DND-41 (cell line): ENCODE data around the gene MTR.

Experiments
- ATAC-seq: fragments of 200-7000 bp; cut with Tn5 transposase; 3 replicates; pipeline ENCODE4 v1.9.1; 2021; ENCODE audit warnings: low read depth; ENCODE audit not compliant: insufficient read depth
- DNase-seq: peaks from one replicate; pipeline ENCODE4 v3.0.0-alpha.2; 2020
- H2AFZ ChIP-seq: 2 replicates; pipeline ENCODE4 v1.6.0; 2012; ENCODE audit warnings: low read depth, low read length
- H3K27ac ChIP-seq: 2 replicates; pipeline ENCODE4 v1.5.1; 2012; ENCODE audit warnings: low read length, inconsistent platforms
- H3K27me3 ChIP-seq: fragments of 200-600 bp; sonication (generic); 2 replicates; pipeline ENCODE4 v1.6.0; 2012; ENCODE audit warnings: low read length, mild to moderate bottlenecking, inconsistent platforms; ENCODE audit not compliant: insufficient read depth, poor library complexity
- H3K36me3 ChIP-seq: 2 replicates; pipeline ENCODE4 v1.5.1; 2012; ENCODE audit warnings: low read length, inconsistent platforms; ENCODE audit not compliant: insufficient read depth
- H3K4me1 ChIP-seq: 2 replicates; pipeline ENCODE4 v1.5.1; 2012; ENCODE audit warnings: mild to moderate bottlenecking, low read length; ENCODE audit not compliant: insufficient read depth
- H3K4me2 ChIP-seq: 2 replicates; pipeline ENCODE4 v1.6.0; 2012; ENCODE audit warnings: mild to moderate bottlenecking, moderate library complexity, low read length, inconsistent platforms; ENCODE audit not compliant: insufficient read depth
- H3K4me3 ChIP-seq, 2 experiments: fragments of 200-600 bp in 1 of 2; shearing (Covaris generic) in 1 of 2; 2 replicates each; pipeline ENCODE4 v1.5.1; 2012 to 2016; ENCODE audit warnings: inconsistent platforms in 2 of 2, low read length in 2 of 2, mild to moderate bottlenecking in 2 of 2, low read depth in 1 of 2, moderate library complexity in 1 of 2
- H3K79me2 ChIP-seq: 2 replicates; pipeline ENCODE4 v1.6.0; 2012; ENCODE audit warnings: low read length, inconsistent platforms; ENCODE audit not compliant: insufficient read depth
- H3K9ac ChIP-seq: 2 replicates; pipeline ENCODE4 v1.6.0; 2012; ENCODE audit warnings: low read depth, mild to moderate bottlenecking, inconsistent platforms, low read length, moderate library complexity
- H3K9me3 ChIP-seq: 2 replicates; pipeline ENCODE4 v1.5.1; 2012; ENCODE audit warnings: low read length, moderate library complexity, mild to moderate bottlenecking, inconsistent platforms; ENCODE audit not compliant: insufficient read depth, severe bottlenecking
- H4K20me1 ChIP-seq: 2 replicates; pipeline ENCODE4 v1.6.0; 2012; ENCODE audit warnings: low read length; ENCODE audit not compliant: insufficient read depth
- EZH2 ChIP-seq: IDR thresholded peaks from 3 replicates; pipeline ENCODE4 v1.6.1; 2012; ENCODE audit warnings: borderline replicate concordance, low read depth, mild to moderate bottlenecking, moderate library complexity, low read length, inconsistent platforms; ENCODE audit not compliant: severe bottlenecking
- TF ChIP-seq, protein P1 (sequence below): IDR thresholded peaks from 2 replicates; pipeline ENCODE4 v1.5.1; 2012; ENCODE audit warnings: borderline replicate concordance, low read length, moderate library complexity, mild to moderate bottlenecking; ENCODE audit not compliant: poor library complexity, severe bottlenecking; ENCODE audit errors: extremely low read depth

MTR gene

DNA sequence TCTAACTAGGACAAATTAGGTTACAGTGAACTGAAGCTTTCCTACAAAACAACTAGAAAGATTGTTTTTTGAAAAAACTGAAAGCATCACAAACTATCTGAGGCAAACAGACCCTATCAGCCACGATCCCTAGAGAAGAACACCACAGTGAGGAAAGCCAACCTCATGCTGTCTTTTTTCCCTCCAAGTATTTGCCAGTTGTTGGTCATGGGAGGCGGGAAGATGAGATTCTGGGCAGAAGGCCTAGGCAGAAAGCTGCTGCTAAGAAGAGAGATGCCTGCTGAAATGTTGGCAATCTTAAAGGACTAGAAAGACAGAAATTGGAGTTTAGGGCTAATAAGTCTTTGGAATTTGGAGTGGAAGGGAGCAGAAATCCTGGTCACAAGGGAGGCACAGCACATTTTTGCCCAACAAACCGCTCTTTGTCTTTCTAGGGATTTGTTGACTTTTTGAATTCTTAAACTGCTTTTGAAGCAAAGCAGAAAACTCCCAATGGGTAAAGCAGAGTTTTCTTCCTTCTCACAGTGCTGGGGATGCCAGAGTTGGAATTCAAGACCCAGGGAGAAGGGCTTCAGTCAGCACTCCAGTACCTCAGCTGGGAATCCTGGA is 125.3 kb downstream of the MTR start:
- Histone ChIP-seq H3K4me3 (no peak overlapping the region), H2AFZ (no peak overlapping the region), H3K9ac (no peak overlapping the region), H3K4me2 (no peak overlapping the region), H3K36me3 (no peaks in the 10 kb centered on the region), H4K20me1 (no peaks in the 10 kb centered on the region), H3K27me3 (no peaks in the 10 kb centered on the region), H3K27ac (no peak overlapping the region), H3K9me3 (peaks cover 11% of the 10 kb centered on the region), H3K79me2 (no peaks in the 10 kb centered on the region), H3K4me1 (no peaks in the 10 kb centered on the region)
- DNase-seq (no peak), ATAC-seq (no peak)
- TF ChIP-seq, protein P1, sequence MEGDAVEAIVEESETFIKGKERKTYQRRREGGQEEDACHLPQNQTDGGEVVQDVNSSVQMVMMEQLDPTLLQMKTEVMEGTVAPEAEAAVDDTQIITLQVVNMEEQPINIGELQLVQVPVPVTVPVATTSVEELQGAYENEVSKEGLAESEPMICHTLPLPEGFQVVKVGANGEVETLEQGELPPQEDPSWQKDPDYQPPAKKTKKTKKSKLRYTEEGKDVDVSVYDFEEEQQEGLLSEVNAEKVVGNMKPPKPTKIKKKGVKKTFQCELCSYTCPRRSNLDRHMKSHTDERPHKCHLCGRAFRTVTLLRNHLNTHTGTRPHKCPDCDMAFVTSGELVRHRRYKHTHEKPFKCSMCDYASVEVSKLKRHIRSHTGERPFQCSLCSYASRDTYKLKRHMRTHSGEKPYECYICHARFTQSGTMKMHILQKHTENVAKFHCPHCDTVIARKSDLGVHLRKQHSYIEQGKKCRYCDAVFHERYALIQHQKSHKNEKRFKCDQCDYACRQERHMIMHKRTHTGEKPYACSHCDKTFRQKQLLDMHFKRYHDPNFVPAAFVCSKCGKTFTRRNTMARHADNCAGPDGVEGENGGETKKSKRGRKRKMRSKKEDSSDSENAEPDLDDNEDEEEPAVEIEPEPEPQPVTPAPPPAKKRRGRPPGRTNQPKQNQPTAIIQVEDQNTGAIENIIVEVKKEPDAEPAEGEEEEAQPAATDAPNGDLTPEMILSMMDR: no peak
- TF ChIP-seq EZH2: no peak

- no peak overlapping the region for H2AFZ ChIP-seq
- H3K4me3 ChIP-seq: no peak overlapping the region
- H3K9ac ChIP-seq: no peak overlapping the region
- no peaks in the 10 kb centered on the region for H4K20me1 ChIP-seq
- H3K9me3 ChIP-seq: peaks cover 11% of the 10 kb centered on the region
- TF ChIP-seq, protein P1: no peak
- TF ChIP-seq EZH2: no peak
- no peaks in the 10 kb centered on the region for H3K36me3 ChIP-seq
- H3K27me3 ChIP-seq: no peaks in the 10 kb centered on the region
- ATAC-seq (no peak), DNase-seq (no peak)
- no peak overlapping the region for H3K27ac ChIP-seq
- no peaks in the 10 kb centered on the region for H3K79me2 ChIP-seq
- H3K4me2 ChIP-seq: no peak overlapping the region
- H3K4me1 ChIP-seq: no peaks in the 10 kb centered on the region
Observed at GRCh38 chr1:236921610-236922009, 126.5 kb downstream of the MTR start.

DNA sequence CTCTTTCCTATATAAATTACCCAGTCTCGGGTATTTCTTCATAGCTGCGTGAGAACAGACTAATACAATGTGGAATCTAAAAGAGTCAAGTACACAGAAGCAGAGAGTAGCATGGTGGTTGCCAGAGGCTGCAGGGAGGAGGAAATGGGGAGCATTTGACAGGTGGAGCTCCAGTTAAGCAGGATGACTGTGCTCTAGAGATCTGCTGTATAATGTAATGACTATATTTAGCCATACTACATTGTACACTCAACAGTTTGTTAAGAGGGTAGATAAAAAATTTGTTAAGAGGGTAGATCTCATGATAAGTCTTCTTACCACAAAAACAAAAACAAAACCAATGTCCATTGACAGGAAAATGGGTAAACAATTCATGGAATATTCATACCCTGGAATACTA is 127.1 kb downstream of the MTR start:
- no peak overlapping the region for H3K27ac ChIP-seq
- no peaks in the 10 kb centered on the region for H3K27me3 ChIP-seq
- H3K79me2 ChIP-seq: no peaks in the 10 kb centered on the region
- TF ChIP-seq, protein P1: no peak
- no peak for TF ChIP-seq EZH2
- peaks cover 10% of the 10 kb centered on the region for H3K9me3 ChIP-seq
- H3K9ac ChIP-seq: no peak overlapping the region
- DNase-seq (no peak), ATAC-seq (no peak)
- no peak overlapping the region for H2AFZ ChIP-seq
- no peaks in the 10 kb centered on the region for H3K4me1 ChIP-seq
- H3K36me3 ChIP-seq: no peaks in the 10 kb centered on the region
- no peak overlapping the region for H3K4me2 ChIP-seq
- no peaks in the 10 kb centered on the region for H4K20me1 ChIP-seq
- no peak overlapping the region for H3K4me3 ChIP-seq

- peaks cover 7% of the 10 kb centered on the region for H3K9me3 ChIP-seq
- no peak overlapping the region for H3K9ac ChIP-seq
- H3K27ac ChIP-seq: no peak overlapping the region
- H3K4me3 ChIP-seq: no peak overlapping the region
- H3K4me1 ChIP-seq: no peaks in the 10 kb centered on the region
- no peak for TF ChIP-seq EZH2
- TF ChIP-seq, protein P1: no peak
- no peaks in the 10 kb centered on the region for H3K79me2 ChIP-seq
- H4K20me1 ChIP-seq: no peaks in the 10 kb centered on the region
- no peaks in the 10 kb centered on the region for H3K36me3 ChIP-seq
- no peak for DNase-seq
- no peak for ATAC-seq
- H3K4me2 ChIP-seq: no peak overlapping the region
- no peaks in the 10 kb centered on the region for H3K27me3 ChIP-seq
- no peak overlapping the region for H2AFZ ChIP-seq
Observed at GRCh38 chr1:236925386-236925785, 130.3 kb downstream of the MTR start.
